Muscle of back (tissue), 11 donors: ENCODE results near the gene TMEM14A. TPM values are rescaled to one million over a fixed set of nuclear protein-coding genes. Genes with fewer than 3 reads are reported as not detected.
"Not testable (repeated sequence)": the region's sequence is repeated elsewhere in the genome, so short reads cannot be mapped to it uniquely, and the experiment has no call there.

Experiments
- DNase-seq, 3 donors: peaks; one replicate each; pipeline versions ENCODE4 v3.0.0 to v3.0.0-alpha.2; 2013
- polyA plus RNA-seq, 10 donors: library from polyadenylated mRNA; unstranded; fragments of 120-200 nt; gene quantifications; one replicate each; pipeline ENCODE4 v1.2.1, GENCODE V29; 2013; ENCODE audit not compliant: insufficient read length in 10 of 10

The TMEM14A gene
- polyA plus RNA-seq, 10 donors, result 13.9 to 26.7 (median 18.6) TPM

GRCh38 chr6:52654592-52654991, 16.3 kb upstream of the TMEM14A start:
- no peak for DNase-seq

- not testable (repeated sequence) for DNase-seq
Measured at GRCh38 chr6:52655941-52656340, 15.0 kb upstream of the TMEM14A start.

GRCh38 chr6:52657870-52658269, 13.0 kb upstream of the TMEM14A start:
- no peak for DNase-seq

- peak in 1 of 3 donors; percentile 31 for DNase-seq
Measured at GRCh38 chr6:52661551-52661950, 9.4 kb upstream of the TMEM14A start.

- no peak for DNase-seq
Measured at GRCh38 chr6:52662031-52662430, 8.9 kb upstream of the TMEM14A start.

GRCh38 chr6:52663120-52663935, 7.6 kb upstream of the TMEM14A start:
- peak; percentile 78 to 92 (median 85) for DNase-seq

GRCh38 chr6:52663936-52664185, 7.1 kb upstream of the TMEM14A start:
- DNase-seq, result no peak

GRCh38 chr6:52664186-52664990, 6.5 kb upstream of the TMEM14A start:
- peak; percentile 94 to 98 (median 97) for DNase-seq

GRCh38 chr6:52664991-52665686, 5.8 kb upstream of the TMEM14A start:
- no peak for DNase-seq

- no peak for DNase-seq
Measured at GRCh38 chr6:52666071-52666470, 4.8 kb upstream of the TMEM14A start.

- no peak for DNase-seq
Measured at GRCh38 chr6:52666523-52666922, 4.4 kb upstream of the TMEM14A start.

- no peak for DNase-seq
Measured at GRCh38 chr6:52667572-52667971, 3.3 kb upstream of the TMEM14A start.

GRCh38 chr6:52671676-52672075, 763 bp downstream of the TMEM14A start:
- no peak for DNase-seq

GRCh38 chr6:52672412-52673025, 1.6 kb downstream of the TMEM14A start:
- no peak for DNase-seq

GRCh38 chr6:52674666-52675065, 3.8 kb downstream of the TMEM14A start:
- no peak for DNase-seq

GRCh38 chr6:52675372-52675771, 4.5 kb downstream of the TMEM14A start:
- DNase-seq, result no peak

GRCh38 chr6:52676631-52677030, 5.7 kb downstream of the TMEM14A start:
- not testable (repeated sequence) for DNase-seq

GRCh38 chr6:52681416-52681815, 10.5 kb downstream of the TMEM14A start:
- no peak for DNase-seq

GRCh38 chr6:52686878-52687699, 16.2 kb downstream of the TMEM14A start:
- no peak for DNase-seq

- DNase-seq, result no peak
Measured at GRCh38 chr6:52689857-52690256, 18.9 kb downstream of the TMEM14A start.

- DNase-seq, result no peak
Measured at GRCh38 chr6:52691718-52692117, 20.8 kb downstream of the TMEM14A start.
